Measurements from ENCODE around the gene ARSA. TPM values are rescaled to one million over a fixed set of nuclear protein-coding genes. Genes with fewer than 3 reads are reported as not detected.

The ARSA gene
- total and polyA plus RNA-seq, 2 of the 13 experiments (the other 11 are each of a cell fraction or from before 2014, with no cell fraction given) = 9.0 to 11.5 TPM

- no peak overlapping the region for H2AFZ ChIP-seq (ENCODE audit: low read length)
- ATAC-seq (no peak), DNase-seq (ENCODE audit: low spot score) (no peak), FAIRE-seq (no peak)
- TF ChIP-seq ZSCAN12 (CRISPR knock-in tag; IDR thresholded peaks at IDR 0.05) (no peak), HMGXB4 (CRISPR knock-in tag; IDR thresholded peaks at IDR 0.05; ENCODE audit: borderline replicate concordance in 1 of 2, low read depth in 1 of 2) (no peak), SP2 (CRISPR knock-in tag; IDR thresholded peaks at IDR 0.05) (no peak), ZNF781 (CRISPR knock-in tag; IDR thresholded peaks at IDR 0.05; ENCODE audit: borderline replicate concordance, not compliant biosample characterization) (no peak), TIGD3 (CRISPR knock-in tag; IDR thresholded peaks at IDR 0.05; ENCODE audit: borderline replicate concordance) (no peak), POGZ (CRISPR knock-in tag; IDR thresholded peaks at IDR 0.05) (no peak), DBP (CRISPR knock-in tag; IDR thresholded peaks at IDR 0.05; ENCODE audit: not compliant biosample characterization) (no peak), FIP1L1 (IDR thresholded peaks at IDR 0.05; ENCODE audit: borderline replicate concordance, insufficient read depth, low read depth, low read length) (no peak), MLLT10 (CRISPR knock-in tag; IDR thresholded peaks at IDR 0.05) (no peak), ZNF124 (CRISPR knock-in tag; IDR thresholded peaks at IDR 0.05) (no peak), RNF219 (CRISPR knock-in tag; IDR thresholded peaks at IDR 0.05) (no peak)
- intact Hi-C loops (cut with micrococcal nuclease; ENCODE audit: unreplicated experiment) (no loop called here), in situ Hi-C loops (cut with HindIII; ENCODE audit: extremely low pct_ligation_motif_present, low pct_unique_long_range_greater_than_20kb) (no loop called here)
- 96% methylated on average over 41 of the region's 70 CpGs for WGBS (ENCODE audit: low lambda C conversion rate)
- H3K27ac ChIP-seq (ENCODE audit: extremely low read length, insufficient read depth, low read length) = no peak overlapping the region
- no peaks in the 10 kb centered on the region; the same call in 1 of the 2 replicates for H4K20me1 ChIP-seq (ENCODE audit: insufficient read depth, low read length)
- ChIA-PET POLR2A (no interaction called here), CTCF (ENCODE audit: low intra/inter-chr PET ratio, low total read pairs) (no interaction called here)
- no peaks in the 10 kb centered on the region for H3K79me2 ChIP-seq (ENCODE audit: insufficient read depth, low read length)
- H3K36me3 ChIP-seq (replicated peaks in 1 of 2; ENCODE audit: control insufficient read depth in 1 of 2, insufficient read depth in 2 of 2, low read length in 2 of 2) = no peaks in the 10 kb centered on the region
- no TSS peak for BruUV-seq (replicated peaks)
- H3K4me3 ChIP-seq (replicated peaks in 1 of 3; ENCODE audit: insufficient read depth in 1 of 3, low read depth in 2 of 3, low read length in 3 of 3) = no peak overlapping the region
- H3K4me1 ChIP-seq (ENCODE audit: insufficient read depth, low read length) = peaks cover 15% of the 10 kb centered on the region
- H3K9ac ChIP-seq (ENCODE audit: insufficient read depth, low read depth, low read length) = no peak overlapping the region
- H3K4me2 ChIP-seq (ENCODE audit: low read depth, low read length) = no peak overlapping the region
- no peaks in the 10 kb centered on the region for H3K9me3 ChIP-seq (ENCODE audit: low read length)
- H3K27me3 ChIP-seq (ENCODE audit: control insufficient read depth in 1 of 2, insufficient read depth in 2 of 2, low read length in 2 of 2) = peaks cover 0 to 2% of the 10 kb centered on the region in 2 experiments; a peak in 2 of 5 replicates
Observed at GRCh38 chr22:50603511-50604255, 24.3 kb downstream of the ARSA start.

All from HepG2 (cell line).